Measurements from ENCODE around the gene MFSD11. TPM values are rescaled to one million over a fixed set of nuclear protein-coding genes. Genes with fewer than 3 reads are reported as not detected.

MFSD11 gene
- total and polyA plus RNA-seq, 2 donors from 2014 or later = 12.5 to 22.6 TPM

- Histone ChIP-seq H3K27me3 (ENCODE audit: control insufficient read depth, insufficient read depth, low read length) (no peaks in the 10 kb centered on the region), H3K9me3 (ENCODE audit: control insufficient read depth in 2 of 3, insufficient read depth in 1 of 3, low read length in 3 of 3) (no peaks in the 10 kb centered on the region), H3K4me1 (ENCODE audit: control insufficient read depth in 2 of 3, insufficient read depth in 2 of 3, low read depth in 1 of 3, low read length in 3 of 3) (no peaks in the 10 kb centered on the region), H3K4me3 (ENCODE audit: low read length in 3 of 3) (no peak overlapping the region), H3K9ac (ENCODE audit: low read length in 3 of 3) (no peak overlapping the region), H3K27ac (ENCODE audit: low read depth in 2 of 2, low read length in 2 of 2) (no peak overlapping the region), H3K36me3 (ENCODE audit: control insufficient read depth in 2 of 3, insufficient read depth in 3 of 3, low read length in 3 of 3) (peaks cover 0 to 2% (median 1%) of the 10 kb centered on the region in 3 donors)
- TF ChIP-seq CTCF (IDR thresholded peaks at IDR 0.05; ENCODE audit: borderline replicate concordance, extremely low read depth, insufficient read depth) = no peak
- FAIRE-seq (no peak), DNase-seq (no peak)
- intact Hi-C loops (cut with DNase I) = no loop called here
These were observed 13.6 kb downstream of the MFSD11 start for GRCh38 chr17:76751416-76751993.

GRCh38 chr17:76752006-76752405, 14.1 kb downstream of the MFSD11 start:
- DNase-seq (no peak), FAIRE-seq (no peak)
- no peaks in the 10 kb centered on the region for H3K27me3 ChIP-seq (ENCODE audit: control insufficient read depth, insufficient read depth, low read length)
- no peak overlapping the region for H3K9ac ChIP-seq (ENCODE audit: low read length in 3 of 3)
- no peaks in the 10 kb centered on the region for H3K4me1 ChIP-seq (ENCODE audit: control insufficient read depth in 2 of 3, insufficient read depth in 2 of 3, low read depth in 1 of 3, low read length in 3 of 3)
- intact Hi-C loops (cut with DNase I) = no loop called here
- no peak overlapping the region for H3K4me3 ChIP-seq (ENCODE audit: low read length in 3 of 3)
- H3K36me3 ChIP-seq (ENCODE audit: control insufficient read depth in 2 of 3, insufficient read depth in 3 of 3, low read length in 3 of 3) = peaks cover 0 to 3% (median 0%) of the 10 kb centered on the region in 3 donors
- H3K27ac ChIP-seq (ENCODE audit: low read depth in 2 of 2, low read length in 2 of 2) = no peak overlapping the region
- TF ChIP-seq CTCF (IDR thresholded peaks at IDR 0.05; ENCODE audit: borderline replicate concordance, extremely low read depth, insufficient read depth) = no peak
- no peaks in the 10 kb centered on the region for H3K9me3 ChIP-seq (ENCODE audit: control insufficient read depth in 2 of 3, insufficient read depth in 1 of 3, low read length in 3 of 3)

GRCh38 chr17:76753061-76753961, 15.4 kb downstream of the MFSD11 start:
- Histone ChIP-seq H3K27me3 (ENCODE audit: control insufficient read depth, insufficient read depth, low read length) (no peaks in the 10 kb centered on the region), H3K36me3 (ENCODE audit: control insufficient read depth in 2 of 3, insufficient read depth in 3 of 3, low read length in 3 of 3) (peaks cover 0 to 5% (median 0%) of the 10 kb centered on the region in 3 donors), H3K9ac (ENCODE audit: low read length in 3 of 3) (no peak overlapping the region), H3K27ac (ENCODE audit: low read depth in 2 of 2, low read length in 2 of 2) (no peak overlapping the region), H3K9me3 (ENCODE audit: control insufficient read depth in 2 of 3, insufficient read depth in 1 of 3, low read length in 3 of 3) (no peaks in the 10 kb centered on the region), H3K4me1 (ENCODE audit: control insufficient read depth in 2 of 3, insufficient read depth in 2 of 3, low read depth in 1 of 3, low read length in 3 of 3) (no peaks in the 10 kb centered on the region), H3K4me3 (ENCODE audit: low read length in 3 of 3) (no peak overlapping the region)
- TF ChIP-seq CTCF (IDR thresholded peaks at IDR 0.05; ENCODE audit: borderline replicate concordance, extremely low read depth, insufficient read depth) = no peak
- no peak for DNase-seq
- intact Hi-C loops (cut with DNase I) = no loop called here
- FAIRE-seq = no peak
